Caco-2 (cell line): ENCODE measurements around the gene PLIN5. TPM values are rescaled to one million over a fixed set of nuclear protein-coding genes. Genes with fewer than 3 reads are reported as not detected.

ENCODE experiments used
- BruUV-seq: library from RNA; stranded (reverse); fragments of 400-500 nt; replicated peaks from 2 replicates; lab custom pipeline; 2021; lab: Mats Ljungman, UMichigan
- CTCF ChIA-PET: fragments of 300-600 bp; sonication (Branson Sonifier 250); formaldehyde crosslinking; loops from one replicate; lab custom pipeline; 2022; ENCODE audit warnings: antibody characterized with exemption; lab: Charles Lee
- POLR2A ChIA-PET: fragments of 300-600 bp; sonication (Branson Sonifier 250); formaldehyde crosslinking; loops from one replicate; lab custom pipeline; 2022; ENCODE audit warnings: antibody characterized with exemption; lab: Charles Lee
- DNase-seq, 2 experiments: peaks; one replicate each; pipeline versions ENCODE4 v3.0.0 to v3.0.0-alpha.2; 2020 to 2022
- H3K27me3 ChIP-seq: replicated peaks from 2 replicates; pipeline ENCODE4 v1.6.0; 2011; ENCODE audit warnings: low read length; ENCODE audit not compliant: control insufficient read depth, insufficient read depth
- H3K36me3 ChIP-seq: 2 replicates; pipeline ENCODE4 v1.5.1; 2011; ENCODE audit warnings: low read length; ENCODE audit not compliant: control insufficient read depth, insufficient read depth
- H3K4me1 ChIP-seq: fragments of 250-450 bp; sonication (Bioruptor Pico); 2 replicates; pipeline ENCODE4 v1.5.1; 2020; ENCODE audit warnings: mild to moderate bottlenecking
- H3K4me3 ChIP-seq: 2 replicates; pipeline ENCODE4 v1.5.1; 2011; ENCODE audit warnings: low read depth, mild to moderate bottlenecking, control low read depth, low read length
- H3K9me3 ChIP-seq: fragments of 250-450 bp; sonication (Bioruptor Pico); 2 replicates; pipeline ENCODE4 v1.5.1; 2020; ENCODE audit warnings: mild to moderate bottlenecking, moderate library complexity
- H3K27ac Mint-ChIP-seq: one replicate; pipeline ENCODE4 v1.8.0; 2022; ENCODE audit warnings: mixed read lengths; ENCODE audit not compliant: unreplicated experiment
- H3K27me3 Mint-ChIP-seq: one replicate; pipeline ENCODE4 v1.8.0; 2022; ENCODE audit warnings: mixed read lengths; ENCODE audit not compliant: insufficient read depth, unreplicated experiment
- H3K36me3 Mint-ChIP-seq: one replicate; pipeline ENCODE4 v1.8.0; 2022; ENCODE audit warnings: mild to moderate bottlenecking, mixed read lengths; ENCODE audit not compliant: insufficient read depth, unreplicated experiment
- H3K4me1 Mint-ChIP-seq: one replicate; pipeline ENCODE4 v1.8.0; 2022; ENCODE audit warnings: low read depth, mixed read lengths; ENCODE audit not compliant: unreplicated experiment
- H3K4me3 Mint-ChIP-seq: one replicate; pipeline ENCODE4 v1.8.0; 2022; ENCODE audit warnings: mild to moderate bottlenecking, moderate library complexity, mixed read lengths; ENCODE audit not compliant: unreplicated experiment
- H3K9me3 Mint-ChIP-seq: one replicate; pipeline ENCODE4 v1.8.0; 2022; ENCODE audit warnings: mixed read lengths; ENCODE audit not compliant: unreplicated experiment
- CTCF ChIP-seq, 2 experiments: fragments of 200-600 bp in 1 of 2; IDR thresholded peaks; 1 replicate in 1 of 2; 2 replicates in 1 of 2; pipeline versions ENCODE4 v1.5.1 to v1.8.0; 2011 to 2022; ENCODE audit warnings: antibody characterized with exemption in 1 of 2, control low read depth in 1 of 2, inconsistent platforms in 1 of 2, low read depth in 1 of 2, low read length in 1 of 2, mild to moderate bottlenecking in 1 of 2, moderate library complexity in 1 of 2; ENCODE audit not compliant: insufficient read depth in 1 of 2, severe bottlenecking in 1 of 2, unreplicated experiment in 1 of 2
- intact Hi-C: fragments of 100-400 bp; cut with micrococcal nuclease; formaldehyde crosslinking; loops from one replicate; pipeline ENCODE4 v1.10.0; 2022; ENCODE audit not compliant: unreplicated experiment
- total RNA-seq: library from RNA; stranded (reverse); gene quantifications from 2 replicates; pipeline ENCODE4 v1.2.3, GENCODE V29; 2022

The PLIN5 gene
- total RNA-seq, 1 experiment from 2014 or later, result 0.73 TPM

DNA sequence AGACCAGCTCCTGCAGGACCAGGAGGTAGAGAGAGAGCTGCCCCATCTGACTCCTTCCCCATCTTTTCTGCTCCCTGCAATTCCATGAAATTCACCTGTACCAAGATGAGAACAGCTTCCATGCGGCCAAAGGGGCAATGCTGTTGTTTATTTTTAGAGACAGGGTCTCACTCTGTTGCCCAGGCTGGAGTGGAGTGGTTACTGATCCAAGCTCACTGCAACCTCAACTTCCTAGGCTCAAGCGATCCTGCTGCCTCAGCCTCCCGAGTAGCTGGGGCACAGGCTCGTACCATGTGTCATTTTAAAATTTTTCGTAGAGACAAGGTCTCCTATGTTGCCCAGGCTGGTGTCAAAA, 13.2 kb downstream of the PLIN5 start:
- Mint-ChIP-seq H3K4me1 (peaks cover 14% of the 10 kb centered on the region), H3K36me3 (no peaks in the 10 kb centered on the region), H3K27ac (no peak overlapping the region), H3K4me3 (no peak overlapping the region), H3K9me3 (no peaks in the 10 kb centered on the region), H3K27me3 (no peaks in the 10 kb centered on the region)
- BruUV-seq, result no TSS peak
- Histone ChIP-seq H3K9me3 (no peaks in the 10 kb centered on the region), H3K4me1 (peaks cover 16% of the 10 kb centered on the region), H3K4me3 (no peak overlapping the region), H3K27me3 (no peaks in the 10 kb centered on the region), H3K36me3 (no peaks in the 10 kb centered on the region)
- DNase-seq, result no peak
- CTCF ChIA-PET, result no interaction called here
- TF ChIP-seq CTCF (IDR thresholded peaks at IDR 0.05; ENCODE audit: insufficient read depth in 1 of 2, low read depth in 1 of 2, low read length in 1 of 2, severe bottlenecking in 1 of 2, unreplicated experiment in 1 of 2), result no peak
- POLR2A ChIA-PET, result interaction anchor here (0.8 kb wide), 1 partner anchor 51 kb away, joined by 4 read pairs; no protein-coding TSS in a partner anchor
- intact Hi-C loops, result no loop called here

DNA sequence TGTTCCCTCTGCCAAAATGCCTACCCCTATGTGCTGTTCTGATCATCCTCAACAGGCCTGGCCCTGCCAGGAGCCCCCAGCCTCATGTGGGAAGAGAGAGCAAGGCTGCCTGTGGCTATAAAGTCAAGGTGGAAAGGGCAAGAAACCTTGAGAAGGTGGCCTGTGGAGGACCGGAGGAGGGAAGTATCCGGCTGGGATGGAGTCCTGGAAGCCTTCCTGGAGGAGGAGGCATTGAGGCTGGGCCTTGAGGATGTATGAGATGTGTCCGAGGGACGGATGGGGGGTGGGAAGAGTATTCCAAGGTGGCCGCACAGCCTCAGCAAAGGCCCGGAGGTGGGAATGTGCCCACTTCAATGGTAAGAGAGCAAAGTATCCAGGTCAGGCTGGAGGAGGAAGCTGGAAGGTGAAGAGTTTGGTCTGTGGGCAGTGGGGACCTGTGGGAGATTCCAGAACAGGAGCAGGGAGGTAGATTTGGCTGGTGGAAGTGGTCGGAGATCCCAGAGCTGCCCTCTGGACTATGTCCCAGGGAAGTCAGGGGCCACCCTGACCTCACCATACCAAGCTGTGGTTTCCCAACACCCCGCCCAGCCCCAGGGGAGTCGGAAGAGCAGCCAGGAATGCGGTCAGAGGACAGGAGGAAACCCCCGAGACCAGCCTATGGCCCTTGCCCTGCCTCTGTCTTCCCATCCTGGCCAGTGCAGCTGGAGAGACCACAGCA, 13.7 kb downstream of the PLIN5 start:
- Mint-ChIP-seq H3K4me3 (peak overlapping the region; percentile 15), H3K27ac (no peak overlapping the region), H3K36me3 (no peaks in the 10 kb centered on the region), H3K9me3 (no peaks in the 10 kb centered on the region), H3K27me3 (no peaks in the 10 kb centered on the region), H3K4me1 (peaks cover 14% of the 10 kb centered on the region)
- ChIA-PET CTCF (no interaction called here), POLR2A (interaction anchor here (0.8 kb wide), 1 partner anchor 50 kb away, joined by 4 read pairs; no protein-coding TSS in a partner anchor)
- Histone ChIP-seq H3K4me3 (no peak overlapping the region), H3K4me1 (peaks cover 16% of the 10 kb centered on the region), H3K27me3 (no peaks in the 10 kb centered on the region), H3K36me3 (no peaks in the 10 kb centered on the region), H3K9me3 (no peaks in the 10 kb centered on the region)
- TF ChIP-seq CTCF (IDR thresholded peaks at IDR 0.05; ENCODE audit: insufficient read depth in 1 of 2, low read depth in 1 of 2, low read length in 1 of 2, severe bottlenecking in 1 of 2, unreplicated experiment in 1 of 2), result no peak
- DNase-seq, result peak; percentile 34 to 73
- intact Hi-C loops, result no loop called here
- no TSS peak for BruUV-seq

- Mint-ChIP-seq H3K4me3 (no peak overlapping the region), H3K27ac (no peak overlapping the region), H3K9me3 (no peaks in the 10 kb centered on the region), H3K4me1 (peaks cover 14% of the 10 kb centered on the region), H3K27me3 (no peaks in the 10 kb centered on the region), H3K36me3 (no peaks in the 10 kb centered on the region)
- ChIA-PET POLR2A (no interaction called here), CTCF (no interaction called here)
- Histone ChIP-seq H3K9me3 (no peaks in the 10 kb centered on the region), H3K27me3 (no peaks in the 10 kb centered on the region), H3K4me1 (peaks cover 16% of the 10 kb centered on the region), H3K36me3 (no peaks in the 10 kb centered on the region), H3K4me3 (no peak overlapping the region)
- BruUV-seq, result no TSS peak
- no peak for TF ChIP-seq CTCF (IDR thresholded peaks at IDR 0.05; ENCODE audit: insufficient read depth in 1 of 2, low read depth in 1 of 2, low read length in 1 of 2, severe bottlenecking in 1 of 2, unreplicated experiment in 1 of 2)
- DNase-seq, result no peak
- intact Hi-C loops, result no loop called here
Observed at GRCh38 chr19:4519521-4520277, 15.3 kb downstream of the PLIN5 start.
